Measurements from ENCODE around the gene LAPTM4A. TPM values are rescaled to one million over a fixed set of nuclear protein-coding genes. Genes with fewer than 3 reads are reported as not detected.

The LAPTM4A gene
- total and polyA plus RNA-seq, 10 of the 15 experiments (the other 5 are each of a cell fraction or from before 2014, with no cell fraction given) = 17.8 to 107 (median 45.8) TPM

DNA sequence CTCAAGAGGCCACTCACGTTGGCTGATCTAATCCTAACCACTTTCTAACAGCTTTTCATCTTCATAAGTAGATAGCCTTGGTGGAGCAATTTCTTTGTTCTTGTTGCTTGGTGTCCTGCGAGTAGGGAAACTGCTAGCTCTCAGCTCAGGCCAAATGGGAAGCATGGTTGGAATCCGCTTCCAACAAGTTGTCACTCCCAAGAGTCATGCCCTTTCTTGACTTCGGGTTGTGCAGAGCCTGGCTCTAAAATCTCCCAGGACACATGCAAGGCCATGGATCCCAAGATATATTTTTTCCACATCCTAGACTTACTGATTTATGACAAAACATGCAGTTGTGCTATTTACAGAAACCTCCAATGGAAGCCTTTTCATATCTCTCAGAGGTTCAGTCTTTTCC is 31.7 kb downstream of the LAPTM4A start:
- no peaks in the 10 kb centered on the region for H3K4me1 ChIP-seq (ENCODE audit: control insufficient read depth, insufficient read depth, low read length)
- no peak overlapping the region for H3K9ac ChIP-seq (ENCODE audit: control insufficient read depth, insufficient read depth, low read length)
- no peak for TF ChIP-seq EED (IDR thresholded peaks at IDR 0.05; ENCODE audit: low read depth)
- no peak for TF ChIP-seq SMAD5 (IDR thresholded peaks at IDR 0.05; ENCODE audit: low read depth)
- no peak for TF ChIP-seq POLR2A (IDR thresholded peaks at IDR 0.05; ENCODE audit: low read depth, low read length)
- TF ChIP-seq PAX5 (IDR thresholded peaks at IDR 0.05; ENCODE audit: borderline replicate concordance, low read depth, low read length) = no peak
- TF ChIP-seq NFIC (IDR thresholded peaks at IDR 0.05; ENCODE audit: low read depth, low read length) = no peak
- TF ChIP-seq ASH2L (IDR thresholded peaks at IDR 0.05; ENCODE audit: borderline replicate concordance, low read depth) = no peak
- TF ChIP-seq SUPT20H (IDR thresholded peaks at IDR 0.05; ENCODE audit: borderline replicate concordance, control insufficient read depth, low read depth, low read length) = no peak
- no peak for TF ChIP-seq BCL11A (IDR thresholded peaks at IDR 0.05; ENCODE audit: low read depth, low read length)
- TF ChIP-seq RELB (IDR thresholded peaks at IDR 0.05; ENCODE audit: low read depth) = no peak
- TF ChIP-seq SMC3 (IDR thresholded peaks at IDR 0.05; ENCODE audit: borderline replicate concordance, low read length) = no peak
- TF ChIP-seq RUNX3 (IDR thresholded peaks at IDR 0.05; ENCODE audit: low read length) = no peak
- no peak for TF ChIP-seq NFYA (IDR thresholded peaks at IDR 0.05; ENCODE audit: borderline replicate concordance, low read depth, low read length)
- no peak for TF ChIP-seq SMARCA5 (IDR thresholded peaks at IDR 0.05)
- TF ChIP-seq NBN (IDR thresholded peaks at IDR 0.05) = no peak
- no peak for TF ChIP-seq ATF3 (IDR thresholded peaks at IDR 0.05; ENCODE audit: borderline replicate concordance, extremely low read depth, low read depth, low read length)
- TF ChIP-seq HDAC6 (IDR thresholded peaks at IDR 0.05; ENCODE audit: unreplicated experiment) = no peak
- BruUV-seq (replicated peaks) = no TSS peak
- no peak overlapping the region for H3K27ac ChIP-seq (ENCODE audit: control insufficient read depth, insufficient read depth)
- ATAC-seq (no peak), FAIRE-seq (no peak), DNase-seq (ENCODE audit: low read depth, low spot score) (no peak)
- ChIA-PET RAD21 (ENCODE audit: unreplicated experiment) (no interaction called here), CTCF (interaction anchor here (1.5 kb wide), 1 partner anchor 206 kb away, joined by 4 read pairs; no protein-coding TSS in a partner anchor), SMC1A (ENCODE audit: uncharacterized antibody, unreplicated experiment) (interaction anchor here (1.5 kb wide), 1 partner anchor 59 kb away, joined by 5 read pairs; no protein-coding TSS in a partner anchor), POLR2A (no interaction called here)
- in situ Hi-C loops (cut with MboI) = loop anchor here (10.0 kb wide), 1 partner anchor 75 kb away; no protein-coding TSS in a partner anchor
- intact Hi-C loops (cut with micrococcal nuclease; ENCODE audit: unreplicated experiment) = no loop called here
- no peaks in the 10 kb centered on the region for H4K20me1 ChIP-seq (ENCODE audit: control insufficient read depth, insufficient read depth)
- 44% methylated on average over 4 of the region's 4 CpGs for WGBS (ENCODE audit: insufficient coverage, insufficient replicate concordance, low lambda C conversion rate, missing lambda C conversion rate)
- no peaks in the 10 kb centered on the region for H3K36me3 ChIP-seq (ENCODE audit: control insufficient read depth in 2 of 2, insufficient read depth in 2 of 2, low read length in 1 of 2)
- no peak overlapping the region for H2AFZ ChIP-seq (ENCODE audit: control insufficient read depth, low read depth, low read length)
- no peaks in the 10 kb centered on the region for H3K27me3 ChIP-seq (replicated peaks in 1 of 2; ENCODE audit: control insufficient read depth in 2 of 2, insufficient read depth in 2 of 2, low read length in 1 of 2)
- H3K9me3 ChIP-seq (replicated peaks; ENCODE audit: control insufficient read depth, insufficient read depth, low read length) = no peaks in the 10 kb centered on the region; the same call in 2 of the 3 replicates
- no peaks in the 10 kb centered on the region for H3K79me2 ChIP-seq (ENCODE audit: control insufficient read depth, insufficient read depth, low read length)
- H3K4me2 ChIP-seq (ENCODE audit: control insufficient read depth, insufficient read depth) = no peak overlapping the region
- no peak overlapping the region for H3K4me3 ChIP-seq
